Measurements from ENCODE around the gene SMG7. TPM values are rescaled to one million over a fixed set of nuclear protein-coding genes. Genes with fewer than 3 reads are reported as not detected.

Gene SMG7
- total RNA-seq, 4 donors from 2014 or later: 27.7 to 34.7 (median 32.7) TPM

DNA sequence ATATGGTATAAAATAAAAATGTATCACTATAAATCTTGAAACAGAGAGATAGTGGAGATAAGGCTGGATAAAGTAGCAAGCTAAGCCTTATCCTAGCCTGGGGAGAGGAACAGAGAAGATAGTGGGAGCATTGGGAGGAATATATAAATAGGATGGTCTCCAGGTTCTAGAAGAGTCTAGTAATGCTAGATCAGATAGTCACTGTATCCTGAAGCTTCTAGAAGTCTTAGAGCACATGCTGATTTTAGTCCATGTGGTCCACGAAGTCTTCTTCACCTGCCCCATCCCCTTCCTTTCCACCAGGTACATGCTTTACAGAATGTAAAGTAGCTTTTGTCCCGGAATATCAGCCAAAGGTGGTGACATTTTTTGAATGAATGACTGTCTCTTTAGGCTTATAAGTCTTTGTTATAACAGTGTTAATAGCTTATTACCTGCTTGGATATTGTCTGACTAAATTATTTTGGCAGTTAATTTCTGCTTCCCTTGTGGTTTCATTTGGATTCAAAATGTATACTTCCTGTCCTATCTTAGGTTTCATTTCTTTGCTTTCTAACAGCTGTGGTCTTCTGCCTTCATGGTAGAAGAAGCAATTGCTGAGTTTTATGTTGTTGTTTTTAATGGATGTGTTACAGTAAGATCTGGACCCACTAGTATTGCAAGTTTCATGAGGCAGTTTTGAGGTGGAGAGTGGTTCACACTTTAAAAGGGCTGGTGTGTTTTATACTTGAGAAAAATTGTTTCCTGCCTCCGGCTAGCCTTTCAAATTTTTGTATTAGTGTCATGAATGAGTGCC, 5.9 kb downstream of the SMG7 start:
- no peak for DNase-seq (ENCODE audit: extremely low spot score)
- peaks cover 64 to 93% (median 76%) of the 10 kb centered on the region in 4 donors for H3K4me1 ChIP-seq
- TF ChIP-seq, protein P1, sequence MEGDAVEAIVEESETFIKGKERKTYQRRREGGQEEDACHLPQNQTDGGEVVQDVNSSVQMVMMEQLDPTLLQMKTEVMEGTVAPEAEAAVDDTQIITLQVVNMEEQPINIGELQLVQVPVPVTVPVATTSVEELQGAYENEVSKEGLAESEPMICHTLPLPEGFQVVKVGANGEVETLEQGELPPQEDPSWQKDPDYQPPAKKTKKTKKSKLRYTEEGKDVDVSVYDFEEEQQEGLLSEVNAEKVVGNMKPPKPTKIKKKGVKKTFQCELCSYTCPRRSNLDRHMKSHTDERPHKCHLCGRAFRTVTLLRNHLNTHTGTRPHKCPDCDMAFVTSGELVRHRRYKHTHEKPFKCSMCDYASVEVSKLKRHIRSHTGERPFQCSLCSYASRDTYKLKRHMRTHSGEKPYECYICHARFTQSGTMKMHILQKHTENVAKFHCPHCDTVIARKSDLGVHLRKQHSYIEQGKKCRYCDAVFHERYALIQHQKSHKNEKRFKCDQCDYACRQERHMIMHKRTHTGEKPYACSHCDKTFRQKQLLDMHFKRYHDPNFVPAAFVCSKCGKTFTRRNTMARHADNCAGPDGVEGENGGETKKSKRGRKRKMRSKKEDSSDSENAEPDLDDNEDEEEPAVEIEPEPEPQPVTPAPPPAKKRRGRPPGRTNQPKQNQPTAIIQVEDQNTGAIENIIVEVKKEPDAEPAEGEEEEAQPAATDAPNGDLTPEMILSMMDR (IDR thresholded peaks at IDR 0.05): no peak
- TF ChIP-seq POLR2A (IDR thresholded peaks at IDR 0.05; ENCODE audit: low read depth) (no peak), EP300 (IDR thresholded peaks at IDR 0.05) (no peak), POLR2AphosphoS5 (IDR thresholded peaks at IDR 0.05) (no peak)
- H3K27ac ChIP-seq (replicated peaks in 1 of 4): no peak overlapping the region
- no peaks in the 10 kb centered on the region for H3K27me3 ChIP-seq
- H3K9me3 ChIP-seq: no peaks in the 10 kb centered on the region
- intact Hi-C loops (cut with DNase I): no loop called here
- 76% methylated on average over 3 of the region's 3 CpGs for WGBS
- H3K4me3 ChIP-seq: no peak overlapping the region
- H3K36me3 ChIP-seq: no peaks in the 10 kb centered on the region

DNA sequence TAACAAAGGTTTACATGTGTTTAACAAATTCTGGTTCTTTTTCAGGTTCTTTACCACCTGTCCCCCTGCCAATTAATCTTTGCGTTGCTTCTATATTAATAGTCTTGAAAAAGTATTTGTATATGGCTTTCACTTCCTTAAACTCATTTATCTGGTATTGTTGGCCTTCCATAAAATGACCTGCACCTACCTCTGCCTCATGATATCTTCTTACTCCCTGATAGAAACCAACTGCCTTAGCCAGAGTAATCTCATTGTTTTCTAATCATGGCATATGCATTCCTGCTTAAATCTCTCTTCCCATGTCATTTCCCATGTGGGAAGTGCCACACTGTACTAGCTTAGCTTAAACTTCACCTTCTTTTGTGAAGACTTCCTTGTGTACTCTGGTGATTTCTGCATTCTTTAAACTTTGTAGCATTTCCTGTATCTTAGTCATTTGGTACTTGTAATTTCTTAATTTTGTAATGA, 8.7 kb downstream of the SMG7 start:
- Histone ChIP-seq H3K4me1 (peaks cover 37 to 65% (median 48%) of the 10 kb centered on the region in 4 donors), H3K4me3 (no peak overlapping the region), H3K27me3 (no peaks in the 10 kb centered on the region), H3K9me3 (no peaks in the 10 kb centered on the region), H3K36me3 (no peaks in the 10 kb centered on the region), H3K27ac (replicated peaks in 1 of 4) (no peak overlapping the region)
- intact Hi-C loops (cut with DNase I): no loop called here
- no peak for TF ChIP-seq EP300 (IDR thresholded peaks at IDR 0.05)
- no peak for TF ChIP-seq POLR2A (IDR thresholded peaks at IDR 0.05; ENCODE audit: low read depth)
- no peak for TF ChIP-seq POLR2AphosphoS5 (IDR thresholded peaks at IDR 0.05)
- TF ChIP-seq, protein P1 (IDR thresholded peaks at IDR 0.05): no peak
- no peak for DNase-seq (ENCODE audit: extremely low spot score)
- 63% methylated on average over 1 of the region's 1 CpG for WGBS

GRCh38 chr1:183483224-183483623, 10.9 kb downstream of the SMG7 start:
- peaks cover 26 to 49% (median 36%) of the 10 kb centered on the region in 4 donors for H3K4me1 ChIP-seq
- 91% methylated on average over 1 of the region's 1 CpG for WGBS
- intact Hi-C loops (cut with DNase I): no loop called here
- H3K4me3 ChIP-seq: no peak overlapping the region
- TF ChIP-seq POLR2A (IDR thresholded peaks at IDR 0.05; ENCODE audit: low read depth) (no peak), EP300 (IDR thresholded peaks at IDR 0.05) (no peak), POLR2AphosphoS5 (IDR thresholded peaks at IDR 0.05) (no peak)
- TF ChIP-seq, protein P1 (IDR thresholded peaks at IDR 0.05): no peak
- no peaks in the 10 kb centered on the region for H3K36me3 ChIP-seq
- no peak for DNase-seq (ENCODE audit: extremely low spot score)
- no peak overlapping the region for H3K27ac ChIP-seq (replicated peaks in 1 of 4)
- no peaks in the 10 kb centered on the region for H3K27me3 ChIP-seq
- no peaks in the 10 kb centered on the region for H3K9me3 ChIP-seq

GRCh38 chr1:183484254-183484653, 12.0 kb downstream of the SMG7 start:
- Histone ChIP-seq H3K4me1 (peaks cover 16 to 38% (median 26%) of the 10 kb centered on the region in 4 donors), H3K27me3 (no peaks in the 10 kb centered on the region), H3K27ac (replicated peaks in 1 of 4) (no peak overlapping the region), H3K36me3 (no peaks in the 10 kb centered on the region), H3K9me3 (no peaks in the 10 kb centered on the region), H3K4me3 (no peak overlapping the region)
- intact Hi-C loops (cut with DNase I): no loop called here
- TF ChIP-seq EP300 (IDR thresholded peaks at IDR 0.05): no peak
- no peak for DNase-seq (ENCODE audit: extremely low spot score)
- WGBS: 84% methylated on average over 1 of the region's 1 CpG

DNA sequence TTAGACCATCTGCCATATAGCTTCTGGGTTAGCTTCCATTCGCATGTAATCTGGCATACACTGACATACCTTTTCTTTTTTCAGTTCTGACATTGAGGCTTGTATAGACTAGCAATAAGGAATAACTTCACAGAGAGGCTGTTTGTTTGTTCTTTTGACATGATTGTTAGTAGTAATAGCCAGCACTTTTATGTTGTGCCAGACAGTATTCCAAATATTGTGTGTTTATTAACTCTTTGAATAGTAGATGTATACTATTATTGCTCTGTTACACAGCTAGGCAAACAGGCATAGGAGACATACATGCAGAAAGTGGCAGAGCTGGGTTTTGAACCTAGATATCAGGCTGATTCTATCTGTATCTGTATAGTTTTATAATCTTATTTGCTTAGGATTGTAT, 12.6 kb downstream of the SMG7 start:
- DNase-seq (ENCODE audit: extremely low spot score): no peak
- no peaks in the 10 kb centered on the region for H3K9me3 ChIP-seq
- H3K4me1 ChIP-seq: peaks cover 10 to 32% (median 23%) of the 10 kb centered on the region in 4 donors
- no peaks in the 10 kb centered on the region for H3K27me3 ChIP-seq
- no peak overlapping the region for H3K27ac ChIP-seq (replicated peaks in 1 of 4)
- H3K4me3 ChIP-seq: no peak overlapping the region
- intact Hi-C loops (cut with DNase I): no loop called here
- TF ChIP-seq POLR2AphosphoS5 (IDR thresholded peaks at IDR 0.05) (no peak), POLR2A (IDR thresholded peaks at IDR 0.05; ENCODE audit: low read depth) (no peak), EP300 (IDR thresholded peaks at IDR 0.05) (no peak)
- TF ChIP-seq, protein P1 (IDR thresholded peaks at IDR 0.05): no peak
- WGBS: 93% methylated on average over 1 of the region's 1 CpG
- no peaks in the 10 kb centered on the region for H3K36me3 ChIP-seq

Measured in esophagus muscularis mucosa (tissue), 4 donors.